NB4 (cell line): ENCODE measurements around the gene AP1G1.

Source experiments
- CTCF ChIP-seq: IDR thresholded peaks from one replicate; pipeline ENCODE4 v1.5.1; 2012; ENCODE audit warnings: low read depth, low read length
- MYC ChIP-seq: IDR thresholded peaks from 2 replicates; pipeline ENCODE4 v1.6.1; 2011; ENCODE audit warnings: low read depth, low read length

- no peak for TF ChIP-seq CTCF
- TF ChIP-seq MYC: no peak
Measured at GRCh38 chr16:71732587-71732986, 76.0 kb downstream of the AP1G1 start.
